CD14-positive monocyte (primary cell): ENCODE results near the gene WDR17. TPM values are rescaled to one million over a fixed set of nuclear protein-coding genes. Genes with fewer than 3 reads are reported as not detected.

ENCODE experiments used
- DNase-seq, 3 donors: peaks; one replicate each; pipeline ENCODE4 v3.0.0-alpha.2; 2011 to 2022
- H2AFZ ChIP-seq: 2 replicates; pipeline ENCODE4 v1.6.0; 2012; ENCODE audit warnings: mild to moderate bottlenecking, low read depth, low read length, inconsistent platforms; ENCODE audit not compliant: insufficient read depth, poor library complexity, severe bottlenecking
- H3K27ac ChIP-seq, 2 donors: 1 replicate in 1 of 2; 2 replicates in 1 of 2; pipeline ENCODE4 v1.5.1; 2012 to 2013; ENCODE audit warnings: low read length in 2 of 2, control low read depth in 1 of 2, inconsistent platforms in 1 of 2, low read depth in 1 of 2, mild to moderate bottlenecking in 1 of 2
- H3K27me3 ChIP-seq, 2 donors: one replicate each; pipeline versions ENCODE4 v1.6.0 to v1.6.1; 2011 to 2013; ENCODE audit warnings: low read length in 2 of 2; ENCODE audit not compliant: control insufficient read depth in 2 of 2, insufficient read depth in 2 of 2
- H3K36me3 ChIP-seq, 2 donors: replicated peaks in 1 of 2; 1 replicate in 1 of 2; 2 replicates in 1 of 2; pipeline versions ENCODE4 v1.5.1 to v1.6.1; 2012 to 2013; ENCODE audit warnings: low read length in 2 of 2, control low read depth in 1 of 2, inconsistent platforms in 1 of 2, mild to moderate bottlenecking in 1 of 2; ENCODE audit not compliant: insufficient read depth in 2 of 2, control insufficient read depth in 1 of 2
- H3K4me1 ChIP-seq, 2 donors: 1 replicate in 1 of 2; 2 replicates in 1 of 2; pipeline versions ENCODE4 v1.5.1 to v1.6.1; 2012 to 2013; ENCODE audit warnings: low read length in 2 of 2, control low read depth in 1 of 2, inconsistent platforms in 1 of 2, mild to moderate bottlenecking in 1 of 2, moderate library complexity in 1 of 2; ENCODE audit not compliant: insufficient read depth in 2 of 2, control insufficient read depth in 1 of 2
- H3K4me2 ChIP-seq: replicated peaks from 2 replicates; pipeline ENCODE3; 2012; ENCODE audit warnings: low read length, moderate library complexity, mild to moderate bottlenecking; ENCODE audit not compliant: poor library complexity, severe bottlenecking; ENCODE audit errors: extremely low read depth
- H3K4me3 ChIP-seq, 3 experiments: fragments of 200-600 bp in 1 of 3; sonication (generic) in 1 of 3; replicated peaks in 1 of 3; 1 replicate in 2 of 3; 2 replicates in 1 of 3; pipeline ENCODE4 v1.5.1; 2011 to 2013; ENCODE audit warnings: low read length in 3 of 3, mild to moderate bottlenecking in 3 of 3, control low read depth in 2 of 3, low read depth in 2 of 3, inconsistent platforms in 1 of 3, moderate library complexity in 1 of 3
- H3K79me2 ChIP-seq: 2 replicates; pipeline ENCODE4 v1.6.0; 2012; ENCODE audit warnings: mild to moderate bottlenecking, control low read depth, inconsistent platforms, low read length, moderate library complexity; ENCODE audit not compliant: insufficient read depth
- H3K9ac ChIP-seq: 2 replicates; pipeline ENCODE4 v1.6.0; 2017; ENCODE audit warnings: low read length, mild to moderate bottlenecking; ENCODE audit not compliant: insufficient read depth, poor library complexity, severe bottlenecking
- H3K9me3 ChIP-seq, 2 donors: replicated peaks in 1 of 2; 1 replicate in 1 of 2; 2 replicates in 1 of 2; pipeline versions ENCODE4 v1.5.1 to v1.6.1; 2012 to 2013; ENCODE audit warnings: low read length in 2 of 2, control low read depth in 1 of 2; ENCODE audit not compliant: control insufficient read depth in 1 of 2, insufficient read depth in 1 of 2
- H4K20me1 ChIP-seq: 2 replicates; pipeline ENCODE4 v1.6.0; 2012; ENCODE audit warnings: mild to moderate bottlenecking, low read length, control low read depth, moderate library complexity; ENCODE audit not compliant: insufficient read depth
- H3K27ac Mint-ChIP-seq, 7 donors: one replicate each; pipeline ENCODE4 v1.8.0; 2020; ENCODE audit warnings: mild to moderate bottlenecking in 7 of 7, mixed read lengths in 7 of 7, moderate library complexity in 6 of 7, inconsistent platforms in 2 of 7
- H3K27me3 Mint-ChIP-seq, 3 donors: one replicate each; pipeline ENCODE4 v1.8.0; 2021 to 2022; ENCODE audit warnings: low read depth in 3 of 3, mild to moderate bottlenecking in 3 of 3, mixed read lengths in 3 of 3, moderate library complexity in 3 of 3, inconsistent platforms in 1 of 3
- H3K36me3 Mint-ChIP-seq, 2 donors: one replicate each; pipeline ENCODE4 v1.8.0; 2020; ENCODE audit warnings: mixed read lengths in 2 of 2, inconsistent platforms in 1 of 2, mild to moderate bottlenecking in 1 of 2
- H3K4me1 Mint-ChIP-seq: one replicate; pipeline ENCODE4 v1.8.0; 2020; ENCODE audit warnings: mild to moderate bottlenecking, mixed read lengths
- H3K4me3 Mint-ChIP-seq, 2 donors: one replicate each; pipeline ENCODE4 v1.8.0; 2020; ENCODE audit warnings: mild to moderate bottlenecking in 2 of 2, mixed read lengths in 2 of 2, moderate library complexity in 1 of 2
- H3K9me3 Mint-ChIP-seq, 7 donors: one replicate each; pipeline ENCODE4 v1.8.0; 2020 to 2022; ENCODE audit warnings: mixed read lengths in 7 of 7, mild to moderate bottlenecking in 6 of 7, moderate library complexity in 6 of 7, inconsistent platforms in 2 of 7
- WGBS: methylation state at CpG from one replicate; pipeline ENCODE4 v1.1.5; 2013; ENCODE audit warnings: missing lambda C conversion rate; ENCODE audit not compliant: insufficient coverage; 5-methylcytosine and 5-hydroxymethylcytosine counted together
- intact Hi-C, 2 donors: fragments of 100-400 bp; cut with micrococcal nuclease; formaldehyde crosslinking; loops; one replicate each; pipeline versions ENCODE4 v1.15.0 to v1.15.1; 2023
- polyA plus RNA-seq, 3 donors: library from polyadenylated mRNA; depleted of rRNA in 1 of 3; unstranded in 2 of 3; stranded (reverse) in 1 of 3; fragments of 300-500 nt in 2 of 3; fragments of >200 nt in 1 of 3; fragmentation: Illumina TruSeq in 2 of 3; gene quantifications; 1 replicate in 2 of 3; 2 replicates in 1 of 3; pipeline ENCODE4 v1.2.3, GENCODE V29; 2012 to 2021
- TF ChIP-seq, protein P1 (sequence below): fragments of 200-600 bp; IDR thresholded peaks from one replicate; pipeline ENCODE4 v1.8.0; 2022; ENCODE audit warnings: antibody characterized with exemption, mild to moderate bottlenecking

Gene WDR17
- polyA plus RNA-seq, 3 donors = 0.22 to 2.1 (median 1.1) TPM

DNA sequence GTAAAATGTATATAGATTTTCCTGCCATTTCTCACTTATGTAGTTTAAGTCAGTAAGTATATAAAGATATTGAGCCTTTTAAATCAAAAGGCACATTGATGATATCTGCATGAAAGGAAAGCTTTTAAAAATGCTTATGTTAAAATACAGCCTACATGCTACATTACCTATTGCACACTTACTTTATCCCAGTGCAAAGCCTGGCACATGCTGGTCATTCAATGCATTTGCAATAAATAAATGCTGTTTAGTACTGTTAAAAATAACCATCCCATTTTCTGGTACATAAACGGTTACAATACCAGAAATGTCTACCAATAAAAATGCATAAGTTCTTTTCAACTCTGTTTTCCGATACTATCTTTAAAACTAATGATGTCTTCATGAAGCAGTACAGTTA, 151.9 kb downstream of the WDR17 start:
- Histone ChIP-seq H3K4me2 (no peak overlapping the region), H3K27me3 (peaks cover 0 to 2% of the 10 kb centered on the region in 2 donors), H3K4me3 (no peak overlapping the region), H3K4me1 (no peaks in the 10 kb centered on the region), H3K79me2 (no peaks in the 10 kb centered on the region), H3K9me3 (no peaks in the 10 kb centered on the region), H3K9ac (no peak overlapping the region), H2AFZ (no peak overlapping the region), H3K36me3 (no peaks in the 10 kb centered on the region), H3K27ac (no peak overlapping the region), H4K20me1 (no peaks in the 10 kb centered on the region)
- H3K4me3 Mint-ChIP-seq = no peak overlapping the region
- no peak overlapping the region for H3K27ac Mint-ChIP-seq
- no CpG with 5 or more reads among the region's 2 CpGs for WGBS
- H3K4me1 Mint-ChIP-seq = no peaks in the 10 kb centered on the region
- TF ChIP-seq, protein P1, sequence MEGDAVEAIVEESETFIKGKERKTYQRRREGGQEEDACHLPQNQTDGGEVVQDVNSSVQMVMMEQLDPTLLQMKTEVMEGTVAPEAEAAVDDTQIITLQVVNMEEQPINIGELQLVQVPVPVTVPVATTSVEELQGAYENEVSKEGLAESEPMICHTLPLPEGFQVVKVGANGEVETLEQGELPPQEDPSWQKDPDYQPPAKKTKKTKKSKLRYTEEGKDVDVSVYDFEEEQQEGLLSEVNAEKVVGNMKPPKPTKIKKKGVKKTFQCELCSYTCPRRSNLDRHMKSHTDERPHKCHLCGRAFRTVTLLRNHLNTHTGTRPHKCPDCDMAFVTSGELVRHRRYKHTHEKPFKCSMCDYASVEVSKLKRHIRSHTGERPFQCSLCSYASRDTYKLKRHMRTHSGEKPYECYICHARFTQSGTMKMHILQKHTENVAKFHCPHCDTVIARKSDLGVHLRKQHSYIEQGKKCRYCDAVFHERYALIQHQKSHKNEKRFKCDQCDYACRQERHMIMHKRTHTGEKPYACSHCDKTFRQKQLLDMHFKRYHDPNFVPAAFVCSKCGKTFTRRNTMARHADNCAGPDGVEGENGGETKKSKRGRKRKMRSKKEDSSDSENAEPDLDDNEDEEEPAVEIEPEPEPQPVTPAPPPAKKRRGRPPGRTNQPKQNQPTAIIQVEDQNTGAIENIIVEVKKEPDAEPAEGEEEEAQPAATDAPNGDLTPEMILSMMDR = no peak
- H3K36me3 Mint-ChIP-seq = no peaks in the 10 kb centered on the region
- H3K27me3 Mint-ChIP-seq = no peaks in the 10 kb centered on the region
- intact Hi-C loops = no loop called here
- DNase-seq = no peak
- peaks cover 0 to 2% (median 1%) of the 10 kb centered on the region in 7 donors for H3K9me3 Mint-ChIP-seq

DNA sequence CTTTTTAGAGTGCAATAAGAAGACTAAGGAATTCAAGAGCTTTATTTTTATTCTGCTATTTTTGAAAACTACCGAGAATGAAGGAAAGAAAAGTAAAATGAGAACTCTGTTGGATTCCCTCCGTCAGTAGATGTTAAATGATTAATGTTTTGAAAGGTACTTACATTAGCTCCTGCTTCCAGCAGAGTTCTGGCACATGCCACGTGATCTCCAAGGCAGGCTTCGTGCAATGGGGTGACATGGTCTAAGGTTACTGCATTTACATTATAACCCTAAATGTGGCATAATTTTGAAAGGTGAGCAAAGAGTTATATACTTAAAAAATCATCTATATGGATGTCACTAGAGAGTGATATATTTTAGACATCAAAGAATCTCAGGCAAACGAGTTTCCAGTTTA, 156.5 kb downstream of the WDR17 start:
- no peaks in the 10 kb centered on the region for H3K27me3 ChIP-seq
- no peak overlapping the region for H3K4me3 ChIP-seq
- Mint-ChIP-seq H3K27ac (no peak overlapping the region), H3K36me3 (no peaks in the 10 kb centered on the region), H3K27me3 (peaks cover 0 to 3% (median 0%) of the 10 kb centered on the region in 3 donors), H3K9me3 (peaks cover 0 to 2% (median 0%) of the 10 kb centered on the region in 7 donors), H3K4me3 (no peak overlapping the region), H3K4me1 (no peaks in the 10 kb centered on the region)
- H3K9ac ChIP-seq = no peak overlapping the region
- no peaks in the 10 kb centered on the region for H4K20me1 ChIP-seq
- WGBS = 57% methylated on average over 2 of the region's 5 CpGs
- H3K4me1 ChIP-seq = no peaks in the 10 kb centered on the region
- H3K4me2 ChIP-seq = no peak overlapping the region
- no peaks in the 10 kb centered on the region for H3K36me3 ChIP-seq
- intact Hi-C loops = no loop called here
- H2AFZ ChIP-seq = no peak overlapping the region
- TF ChIP-seq, protein P1 = no peak
- H3K27ac ChIP-seq = no peak overlapping the region
- DNase-seq = no peak
- no peaks in the 10 kb centered on the region for H3K9me3 ChIP-seq
- H3K79me2 ChIP-seq = no peaks in the 10 kb centered on the region
